Activated CD8-positive, alpha-beta memory T cell treated with anti-CD3 and anti-CD28 coated beads for 1 hour (primary cell): ENCODE results near the gene GULP1.
"Not testable (repeated sequence)": the region's sequence is repeated elsewhere in the genome, so short reads cannot be mapped to it uniquely, and the experiment has no call there.

Experiments
- DNase-seq, 2 donors: peaks; one replicate each; pipeline ENCODE4 v3.0.0-alpha.2; 2020; ENCODE audit warnings: low read depth in 1 of 2; ENCODE audit errors: extremely low read depth in 1 of 2

The GULP1 gene

GRCh38 chr2:188522517-188522916, 230.8 kb downstream of the GULP1 start:
- no peak for DNase-seq

GRCh38 chr2:188523919-188524318, 232.2 kb downstream of the GULP1 start:
- DNase-seq, result no peak

- no peak for DNase-seq
Measured at GRCh38 chr2:188524519-188525113, 232.9 kb downstream of the GULP1 start.

GRCh38 chr2:188526701-188527100, 235.0 kb downstream of the GULP1 start:
- DNase-seq, result no peak

- DNase-seq, result no peak
Measured at GRCh38 chr2:188527141-188527540, 235.5 kb downstream of the GULP1 start.

- DNase-seq, result no peak
Measured at GRCh38 chr2:188527581-188527993, 235.9 kb downstream of the GULP1 start.

- no peak for DNase-seq
Measured at GRCh38 chr2:188529710-188530109, 238.0 kb downstream of the GULP1 start.

- no peak for DNase-seq
Measured at GRCh38 chr2:188534875-188535274, 243.2 kb downstream of the GULP1 start.

GRCh38 chr2:188551671-188552070, 260.0 kb downstream of the GULP1 start:
- DNase-seq, result no peak

- no peak for DNase-seq
Measured at GRCh38 chr2:188557081-188557480, 265.4 kb downstream of the GULP1 start.

GRCh38 chr2:188559455-188559854, 267.8 kb downstream of the GULP1 start:
- not testable (repeated sequence) for DNase-seq

GRCh38 chr2:188561473-188561979, 269.9 kb downstream of the GULP1 start:
- no peak for DNase-seq

- no peak for DNase-seq
Measured at GRCh38 chr2:188569431-188570165, 277.9 kb downstream of the GULP1 start.

- no peak for DNase-seq
Measured at GRCh38 chr2:188570370-188570769, 278.7 kb downstream of the GULP1 start.

- no peak for DNase-seq
Measured at GRCh38 chr2:188571543-188572303, 280.0 kb downstream of the GULP1 start.

GRCh38 chr2:188572592-188572991, 280.9 kb downstream of the GULP1 start:
- DNase-seq, result no peak

- no peak for DNase-seq
Measured at GRCh38 chr2:188573453-188573852, 281.8 kb downstream of the GULP1 start.

- DNase-seq, result no peak
Measured at GRCh38 chr2:188576006-188576405, 284.3 kb downstream of the GULP1 start.

GRCh38 chr2:188576651-188577050, 285.0 kb downstream of the GULP1 start:
- DNase-seq, result no peak

- no peak for DNase-seq
Measured at GRCh38 chr2:188577231-188577630, 285.6 kb downstream of the GULP1 start.

- DNase-seq, result no peak
Measured at GRCh38 chr2:188580738-188581137, 289.1 kb downstream of the GULP1 start.

GRCh38 chr2:188582211-188582610, 290.5 kb downstream of the GULP1 start:
- no peak for DNase-seq
